NCI-H1417 treated with DMSO at 0.1 percent for 48 hours (cell line): Measurements from ENCODE around the gene TPX2.
"Not testable (repeated sequence)": the region's sequence is repeated elsewhere in the genome, so short reads cannot be mapped to it uniquely, and the experiment has no call there.

ENCODE experiments used
- DNase-seq: peaks from one replicate; lab custom pipeline; 2025; lab: John Stamatoyannopoulos, UW

Gene TPX2

DNA sequence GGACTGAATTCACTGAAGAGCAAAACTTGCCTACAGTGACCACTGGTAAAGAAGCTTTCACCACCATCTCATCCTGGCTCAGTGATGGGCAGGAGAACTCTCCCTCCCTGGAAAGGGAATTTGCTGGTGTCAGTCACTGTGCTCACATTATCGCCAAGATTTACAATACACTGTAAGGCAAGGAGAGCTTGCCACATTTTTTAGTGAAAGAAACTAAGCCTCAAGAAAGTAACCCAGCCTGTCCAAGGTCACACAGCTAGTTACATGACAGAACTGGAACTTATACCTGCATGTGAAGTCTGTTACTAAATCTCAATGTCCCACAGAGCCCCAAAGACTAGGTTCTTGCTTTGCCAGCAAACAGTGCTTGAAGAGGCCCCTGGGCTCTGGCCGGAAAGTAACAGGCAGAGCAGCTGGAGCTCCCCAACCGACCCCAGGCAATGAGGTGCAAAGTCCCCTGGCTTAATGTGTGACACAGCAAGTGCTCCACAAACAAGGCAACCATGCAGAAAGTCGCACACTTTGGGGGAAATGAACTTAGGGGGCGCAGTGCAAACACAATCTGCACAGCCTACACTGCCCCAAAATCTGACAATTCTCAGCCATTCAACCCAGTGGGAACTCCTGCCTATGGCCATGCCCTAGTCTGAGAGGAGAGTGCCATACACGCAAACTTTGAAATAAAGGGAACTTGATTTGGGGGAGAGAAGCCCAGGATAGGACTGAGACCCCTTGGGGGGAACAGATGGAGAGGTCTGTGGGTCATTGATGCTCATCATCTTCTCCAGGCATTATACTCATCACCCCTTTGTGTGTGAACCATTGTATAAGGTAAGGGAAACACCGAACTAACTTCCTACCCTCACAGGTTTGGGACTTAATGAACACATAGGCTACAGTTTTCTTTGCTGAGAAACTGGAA is 18.3 kb upstream of the TPX2 start:
- DNase-seq, result no peak

- DNase-seq, result no peak
Measured at GRCh38 chr20:31721408-31722256, 17.5 kb upstream of the TPX2 start.

GRCh38 chr20:31722257-31723068 is 16.6 kb upstream of the TPX2 start, which contains the start of gene BCL2L1:
Gene BCL2L1, minus strand, starts transcription at chr20:31722868. Its CDS starts 650 bp downstream, at chr20:31722218.
- peak; percentile 64 for DNase-seq

DNA sequence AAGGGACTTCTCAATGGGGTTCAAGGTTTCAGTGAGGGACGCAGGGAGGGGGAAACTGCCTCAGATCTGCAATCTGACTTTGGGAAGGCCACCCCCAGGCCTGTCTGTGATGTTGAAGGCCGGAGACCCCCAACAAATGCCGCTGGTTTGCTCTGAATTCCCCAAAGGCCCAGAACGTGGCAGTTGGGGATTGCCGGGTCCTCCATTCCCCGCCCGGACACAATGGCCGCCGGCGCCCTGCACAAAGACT is 16.1 kb upstream of the TPX2 start:
- DNase-seq, result no peak

DNA sequence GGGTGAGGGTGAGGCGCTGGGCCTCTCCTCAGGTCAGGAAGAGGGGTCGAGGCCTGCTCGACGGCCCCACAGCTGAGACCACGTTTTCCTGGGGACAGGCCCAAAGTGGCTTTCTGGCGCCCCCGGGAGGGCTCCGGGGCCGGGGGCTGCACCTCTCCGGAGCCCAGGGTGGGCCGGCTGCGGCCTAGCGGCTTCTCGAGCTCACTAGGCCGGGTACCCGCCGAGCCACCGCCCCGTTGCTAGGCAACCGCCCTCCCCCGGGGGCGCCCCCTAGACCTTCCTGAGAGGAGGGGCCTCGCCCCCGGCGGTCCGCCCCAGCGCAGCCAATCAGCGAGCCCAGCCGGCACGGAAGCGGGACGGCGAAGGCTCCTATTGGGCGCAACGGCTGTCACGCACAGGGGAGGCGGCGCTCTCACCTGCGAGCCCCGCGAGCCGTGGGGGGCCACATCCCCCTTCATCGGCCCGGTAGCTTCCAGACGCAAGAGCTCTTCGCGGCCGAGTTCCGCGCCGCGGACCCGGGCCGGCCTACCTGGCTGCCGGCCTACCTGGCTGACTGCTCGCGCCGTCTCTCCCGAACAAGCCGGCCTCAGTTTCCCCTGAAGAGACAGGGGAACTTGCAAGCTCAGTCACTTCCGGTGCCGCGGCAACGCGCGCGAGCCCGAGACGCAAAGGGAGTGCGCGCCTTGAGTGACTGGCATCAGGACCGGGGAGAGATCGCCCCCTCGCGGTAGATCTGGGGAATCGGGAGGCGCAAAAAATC is 15.6 kb upstream of the TPX2 start:
- DNase-seq, result peak; percentile 97

DNA sequence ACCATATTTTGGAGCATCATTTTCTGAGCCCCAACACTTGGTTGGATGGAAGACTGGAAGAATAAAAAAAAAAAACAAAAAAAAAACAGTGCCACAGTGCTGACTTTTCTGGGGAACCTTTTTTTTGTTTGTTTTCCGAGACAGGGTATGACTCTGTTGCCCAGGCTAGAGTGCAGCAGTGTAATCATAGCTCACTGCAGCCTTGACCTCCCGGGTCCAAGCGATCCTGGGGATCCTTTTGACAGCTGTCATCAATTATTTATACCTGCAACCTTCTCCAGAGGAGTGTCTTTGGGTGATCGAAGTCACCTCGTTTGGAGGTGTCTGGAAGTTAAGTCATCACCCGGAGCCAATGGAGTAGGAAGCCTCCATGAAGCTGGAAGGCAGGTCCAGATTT is 7.8 kb upstream of the TPX2 start:
- no peak for DNase-seq

DNA sequence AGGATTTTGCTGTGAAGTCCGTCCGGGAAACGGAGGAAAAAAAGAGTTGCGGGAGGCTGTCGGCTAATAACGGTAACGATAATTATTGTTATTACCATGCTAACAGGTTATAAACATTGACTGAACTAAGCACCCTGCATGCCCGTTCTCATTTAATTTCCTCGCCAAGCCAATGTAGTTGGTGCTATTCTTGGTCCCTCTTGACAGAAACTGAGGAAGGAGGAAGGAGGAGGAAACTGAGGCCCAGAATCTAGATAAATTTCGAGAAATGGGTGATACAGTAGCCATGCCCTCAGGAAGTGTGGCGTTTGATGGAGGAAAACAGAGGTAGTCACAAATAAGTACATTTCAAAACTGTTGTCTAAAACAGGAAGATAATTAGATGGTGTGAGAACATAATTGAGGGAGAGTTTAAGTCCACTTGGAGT is 474 bp downstream of the TPX2 start:
- no peak for DNase-seq

GRCh38 chr20:31740208-31740607 is 1.1 kb downstream of the TPX2 start:
- no peak for DNase-seq

- no peak for DNase-seq
Measured at GRCh38 chr20:31740656-31741323, 1.7 kb downstream of the TPX2 start.

- DNase-seq, result no peak
Measured at GRCh38 chr20:31746068-31746878, 7.2 kb downstream of the TPX2 start.

DNA sequence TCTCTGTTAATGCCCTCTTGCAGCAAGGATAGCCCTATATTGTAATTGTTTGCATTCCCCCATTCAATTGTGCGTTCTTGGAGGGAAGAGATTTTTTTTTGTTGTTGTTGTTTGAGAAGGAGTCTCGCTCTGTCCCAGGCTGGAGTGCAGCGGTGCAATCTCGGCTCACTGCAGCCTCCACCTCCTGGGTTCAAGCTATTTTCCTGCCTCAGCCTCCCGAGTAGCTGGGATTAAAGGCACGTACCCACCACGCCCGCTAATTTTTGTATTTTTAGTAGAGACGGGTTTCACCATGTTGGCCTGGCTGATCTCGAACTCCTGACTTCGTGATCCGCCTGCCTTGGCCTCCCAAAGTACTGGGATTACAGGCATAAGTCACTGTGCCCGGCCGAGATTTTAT is 7.9 kb downstream of the TPX2 start:
- not testable (repeated sequence) for DNase-seq

DNA sequence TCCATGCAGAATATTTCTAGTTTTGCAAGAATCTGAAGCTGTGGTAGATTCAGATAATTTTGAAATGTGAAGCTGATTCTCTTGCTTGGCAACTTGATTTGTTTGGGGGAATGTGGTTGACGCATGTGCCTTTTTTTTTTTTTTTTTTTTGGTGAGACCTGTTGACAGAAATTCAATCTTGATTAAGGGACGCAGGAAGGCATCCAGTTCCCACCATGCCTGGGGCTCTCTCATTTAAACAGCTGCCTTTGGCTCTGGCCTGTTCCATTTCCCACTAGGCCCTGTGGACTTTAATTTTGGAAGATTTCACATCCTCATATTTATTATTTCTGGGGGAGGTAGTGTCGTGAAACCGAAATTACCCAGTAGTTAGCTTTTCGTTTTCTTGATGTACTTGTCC is 8.6 kb downstream of the TPX2 start:
- no peak for DNase-seq

GRCh38 chr20:31749223-31749622 is 10.1 kb downstream of the TPX2 start:
- DNase-seq, result no peak

DNA sequence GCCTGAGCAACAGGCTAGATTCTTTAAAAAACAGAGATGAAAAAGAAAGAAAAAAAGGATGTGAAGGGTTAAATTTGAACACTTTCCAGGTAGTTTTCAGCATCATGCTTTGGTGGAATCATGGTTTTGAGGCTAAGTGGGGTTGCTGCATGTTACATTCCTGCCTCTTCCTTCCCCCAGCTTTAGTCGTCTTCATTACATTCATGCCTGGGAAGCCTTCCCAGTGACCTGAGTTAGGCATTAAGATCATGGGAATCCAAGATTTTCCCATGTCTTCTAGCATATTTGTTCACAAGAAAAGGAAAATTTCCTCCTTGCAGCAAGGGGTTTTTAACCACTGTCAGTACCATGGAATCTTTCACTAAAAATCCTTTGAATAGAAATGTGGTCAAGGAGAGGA is 12.0 kb downstream of the TPX2 start:
- DNase-seq, result no peak

DNA sequence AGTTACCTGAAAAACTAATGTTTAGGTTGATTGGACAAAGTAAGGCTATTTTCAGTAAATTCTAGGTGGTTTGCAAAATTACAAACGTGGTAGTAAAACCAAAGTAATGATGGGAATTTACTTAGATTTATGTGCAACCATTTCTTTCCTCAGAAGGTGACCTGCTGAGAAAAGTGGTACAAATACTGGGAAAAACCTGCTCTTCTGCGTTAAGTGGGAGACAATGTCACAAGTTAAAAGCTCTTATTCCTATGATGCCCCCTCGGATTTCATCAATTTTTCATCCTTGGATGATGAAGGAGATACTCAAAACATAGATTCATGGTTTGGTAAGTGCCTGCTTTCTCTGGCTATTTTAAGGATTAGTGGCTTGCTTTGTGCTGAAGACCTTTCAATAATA is 18.2 kb downstream of the TPX2 start:
- DNase-seq, result no peak

DNA sequence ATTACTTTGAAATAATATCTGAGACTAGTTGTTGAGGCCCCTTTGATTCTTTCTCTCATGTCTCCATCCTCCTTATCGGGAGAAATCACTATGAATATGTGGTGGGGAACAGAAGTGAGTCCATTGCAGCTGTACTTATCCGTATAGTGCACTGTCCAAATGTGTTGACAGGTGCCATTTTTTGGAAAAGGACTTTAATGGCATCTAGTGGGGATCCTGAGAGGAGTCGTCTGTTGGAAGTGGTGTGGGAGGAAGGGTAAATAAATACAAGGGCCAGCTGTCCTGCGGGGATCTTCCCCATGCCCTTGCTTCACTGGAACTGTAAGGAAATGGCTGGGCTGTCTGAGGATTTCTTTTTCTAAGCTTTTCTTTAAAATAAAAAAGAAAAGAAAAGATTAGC is 19.4 kb downstream of the TPX2 start:
- no peak for DNase-seq

DNA sequence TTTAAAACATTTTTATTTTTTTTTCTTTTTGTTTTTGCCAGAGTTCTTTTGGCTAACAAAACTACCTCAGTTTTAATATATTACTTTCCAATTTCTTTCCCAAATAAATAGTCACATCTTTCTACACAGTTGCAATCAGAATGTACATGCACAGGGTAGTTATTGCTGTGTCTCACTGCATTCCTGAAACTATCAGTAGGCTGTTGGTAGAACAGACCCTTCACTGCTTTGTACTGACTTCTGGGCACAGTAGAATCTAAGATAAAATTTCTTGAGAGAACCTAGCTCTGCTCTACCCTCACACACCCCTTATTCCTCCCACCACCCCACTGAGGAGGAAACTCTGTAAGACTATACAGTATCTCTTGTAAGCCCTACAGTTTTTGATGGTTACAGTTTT is 19.9 kb downstream of the TPX2 start:
- DNase-seq, result no peak

- no peak for DNase-seq
Measured at GRCh38 chr20:31759836-31760518, 20.9 kb downstream of the TPX2 start.

- no peak for DNase-seq
Measured at GRCh38 chr20:31760519-31761240, 21.6 kb downstream of the TPX2 start.
